Erythroblast (primary cell): Measurements from ENCODE around the gene DIAPH2.

Experiments
- GATA1 ChIP-seq: IDR thresholded peaks from 2 replicates; pipeline ENCODE4 v1.6.1; 2011; ENCODE audit warnings: low read depth, mild to moderate bottlenecking, control low read depth, low read length, moderate library complexity
- POLR2A ChIP-seq: IDR thresholded peaks from 2 replicates; pipeline ENCODE4 v1.6.1; 2011; ENCODE audit warnings: mild to moderate bottlenecking, low read length

DNA sequence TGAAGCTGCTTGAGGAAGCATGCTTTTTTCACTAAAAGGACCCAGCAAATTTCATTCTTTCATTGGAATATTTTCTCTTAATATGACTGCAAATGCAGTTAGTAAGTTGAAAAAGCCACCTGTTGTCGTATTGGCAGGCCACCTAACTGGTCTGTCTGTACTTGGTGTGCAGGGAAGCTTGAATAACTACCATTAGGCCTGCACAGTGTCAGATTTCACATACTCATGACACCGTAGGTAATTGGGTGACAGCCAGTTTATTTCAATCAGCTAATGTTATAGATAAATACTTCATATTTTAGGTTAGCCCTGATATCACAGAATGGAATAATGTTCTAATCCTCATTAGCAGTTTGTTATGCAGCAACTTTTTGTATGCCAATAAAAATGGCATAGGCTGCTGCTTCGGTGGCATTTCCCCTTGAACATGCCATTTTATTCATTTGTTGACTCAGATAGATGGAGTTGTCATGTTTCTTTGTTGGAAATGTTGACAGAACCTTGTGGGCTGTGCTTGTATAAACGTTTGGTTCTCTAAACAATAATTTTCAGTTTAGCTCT is 372.8 kb downstream of the DIAPH2 start:
- TF ChIP-seq POLR2A (no peak), GATA1 (no peak)
